Stimulated activated effector memory CD8-positive, alpha-beta T cell treated with anti-CD3 and anti-CD28 coated beads, Interleukin-12 subunit alpha, Interleukin-12 subunit beta, amount 100 ng/mL, for 72 hours (primary cell): ENCODE data around the gene ABHD12B.
A peak's percentile ranks its signal among the peaks of the same experiment; 100 is the strongest.
"Not testable (repeated sequence)": the region's sequence is repeated elsewhere in the genome, so short reads cannot be mapped to it uniquely, and the experiment has no call there.

ENCODE experiments used
- ATAC-seq: fragments of 150-1000 bp; cut with Tn5 transposase; 2 replicates; pipeline ENCODE4 v1.10.0; 2021
- DNase-seq, 2 donors: peaks; one replicate each; pipeline ENCODE4 v3.0.0; 2021 to 2022; ENCODE audit warnings: low spot score in 2 of 2
- H3K27ac Mint-ChIP-seq: one replicate; pipeline ENCODE4 v1.8.0; 2022; ENCODE audit warnings: mild to moderate bottlenecking, mixed read lengths
- H3K36me3 Mint-ChIP-seq: one replicate; pipeline ENCODE4 v1.8.0; 2022; ENCODE audit warnings: mild to moderate bottlenecking, mixed read lengths
- H3K4me1 Mint-ChIP-seq: one replicate; pipeline ENCODE4 v1.8.0; 2022; ENCODE audit warnings: mixed read lengths
- H3K4me3 Mint-ChIP-seq: one replicate; pipeline ENCODE4 v1.8.0; 2022; ENCODE audit warnings: mild to moderate bottlenecking, mixed read lengths
- H3K9me3 Mint-ChIP-seq: one replicate; pipeline ENCODE4 v1.8.0; 2022; ENCODE audit warnings: mixed read lengths

The ABHD12B gene

GRCh38 chr14:50860478-50861086, 11.3 kb upstream of the ABHD12B start:
- H3K36me3 Mint-ChIP-seq, result no peaks in the 10 kb centered on the region
- ATAC-seq, result peak; percentile 68
- H3K4me1 Mint-ChIP-seq, result no peaks in the 10 kb centered on the region
- DNase-seq, result peak; percentile 79 to 91
- peak overlapping the region; percentile 79 for H3K4me3 Mint-ChIP-seq
- H3K27ac Mint-ChIP-seq, result peak overlapping the region; percentile 58
- no peaks in the 10 kb centered on the region for H3K9me3 Mint-ChIP-seq

- Mint-ChIP-seq H3K36me3 (no peaks in the 10 kb centered on the region), H3K4me1 (no peaks in the 10 kb centered on the region), H3K9me3 (no peaks in the 10 kb centered on the region), H3K4me3 (no peak overlapping the region), H3K27ac (no peak overlapping the region)
- no peak for ATAC-seq
- no peak for DNase-seq
Observed at GRCh38 chr14:50862036-50862570, 9.8 kb upstream of the ABHD12B start.

- DNase-seq (no peak), ATAC-seq (no peak)
- no peaks in the 10 kb centered on the region for H3K36me3 Mint-ChIP-seq
- no peak overlapping the region for H3K27ac Mint-ChIP-seq
- no peaks in the 10 kb centered on the region for H3K9me3 Mint-ChIP-seq
- no peak overlapping the region for H3K4me3 Mint-ChIP-seq
- H3K4me1 Mint-ChIP-seq, result no peaks in the 10 kb centered on the region
Observed at GRCh38 chr14:50864237-50864636, 7.6 kb upstream of the ABHD12B start.

- Mint-ChIP-seq H3K4me1 (no peaks in the 10 kb centered on the region), H3K4me3 (no peak overlapping the region), H3K9me3 (no peaks in the 10 kb centered on the region), H3K27ac (no peak overlapping the region), H3K36me3 (no peaks in the 10 kb centered on the region)
- no peak for ATAC-seq
- no peak for DNase-seq
Observed at GRCh38 chr14:50864946-50865345, 6.9 kb upstream of the ABHD12B start.

- Mint-ChIP-seq H3K27ac (no peak overlapping the region), H3K4me3 (no peak overlapping the region), H3K9me3 (no peaks in the 10 kb centered on the region), H3K4me1 (peaks cover 2% of the 10 kb centered on the region), H3K36me3 (peaks cover 2% of the 10 kb centered on the region)
- no peak for DNase-seq
- no peak for ATAC-seq
Observed at GRCh38 chr14:50865391-50866076, 6.3 kb upstream of the ABHD12B start.

GRCh38 chr14:50871228-50871627, 625 bp upstream of the ABHD12B start:
- Mint-ChIP-seq H3K4me3 (peak overlapping the region; percentile 2), H3K4me1 (peaks cover 23% of the 10 kb centered on the region), H3K36me3 (peaks cover 6% of the 10 kb centered on the region), H3K9me3 (no peaks in the 10 kb centered on the region), H3K27ac (peak overlapping the region; percentile 17)
- ATAC-seq (no peak), DNase-seq (no peak)

- H3K36me3 Mint-ChIP-seq, result peaks cover 6% of the 10 kb centered on the region
- peaks cover 23% of the 10 kb centered on the region for H3K4me1 Mint-ChIP-seq
- DNase-seq, result no peak
- H3K9me3 Mint-ChIP-seq, result no peaks in the 10 kb centered on the region
- no peak overlapping the region for H3K4me3 Mint-ChIP-seq
- ATAC-seq, result no peak
- no peak overlapping the region for H3K27ac Mint-ChIP-seq
Observed at GRCh38 chr14:50874757-50875156, 2.9 kb downstream of the ABHD12B start.

- H3K4me3 Mint-ChIP-seq, result no peak overlapping the region
- H3K9me3 Mint-ChIP-seq, result no peaks in the 10 kb centered on the region
- ATAC-seq, result peak; percentile 99
- H3K27ac Mint-ChIP-seq, result no peak overlapping the region
- peak; percentile 15 to 73 for DNase-seq
- peaks cover 21% of the 10 kb centered on the region for H3K4me1 Mint-ChIP-seq
- H3K36me3 Mint-ChIP-seq, result peaks cover 4% of the 10 kb centered on the region
Observed at GRCh38 chr14:50875359-50876070, 3.7 kb downstream of the ABHD12B start.

GRCh38 chr14:50882932-50883826, 11.3 kb downstream of the ABHD12B start:
- no peak overlapping the region for H3K27ac Mint-ChIP-seq
- no peaks in the 10 kb centered on the region for H3K4me1 Mint-ChIP-seq
- no peak for ATAC-seq
- H3K4me3 Mint-ChIP-seq, result no peak overlapping the region
- H3K9me3 Mint-ChIP-seq, result no peaks in the 10 kb centered on the region
- no peaks in the 10 kb centered on the region for H3K36me3 Mint-ChIP-seq
- DNase-seq, result no peak

- no peak for DNase-seq
- Mint-ChIP-seq H3K4me3 (no peak overlapping the region), H3K27ac (no peak overlapping the region), H3K9me3 (no peaks in the 10 kb centered on the region), H3K4me1 (no peaks in the 10 kb centered on the region), H3K36me3 (no peaks in the 10 kb centered on the region)
- no peak for ATAC-seq
Observed at GRCh38 chr14:50883827-50884197, 12.0 kb downstream of the ABHD12B start.

- H3K9me3 Mint-ChIP-seq, result no peaks in the 10 kb centered on the region
- no peak overlapping the region for H3K27ac Mint-ChIP-seq
Observed at GRCh38 chr14:50887476-50887875, 15.6 kb downstream of the ABHD12B start.

GRCh38 chr14:50892255-50892654, 20.4 kb downstream of the ABHD12B start:
- no peak overlapping the region for H3K27ac Mint-ChIP-seq
- no peak for DNase-seq
- no peaks in the 10 kb centered on the region for H3K36me3 Mint-ChIP-seq
- no peak overlapping the region for H3K4me3 Mint-ChIP-seq
- no peaks in the 10 kb centered on the region for H3K9me3 Mint-ChIP-seq
- H3K4me1 Mint-ChIP-seq, result no peaks in the 10 kb centered on the region
- no peak for ATAC-seq

More at GRCh38 chr14:50887476-50887875, 15.6 kb downstream of the ABHD12B start:
- Mint-ChIP-seq H3K36me3 (no peaks in the 10 kb centered on the region), H3K4me1 (no peaks in the 10 kb centered on the region), H3K4me3 (no peak overlapping the region)
- ATAC-seq, result no peak
- DNase-seq, result no peak

- not testable (repeated sequence) for H3K36me3 Mint-ChIP-seq, H3K4me3 Mint-ChIP-seq, DNase-seq, H3K4me1 Mint-ChIP-seq, H3K27ac Mint-ChIP-seq, ATAC-seq, H3K9me3 Mint-ChIP-seq
Observed at GRCh38 chr14:50896421-50896820, 24.6 kb downstream of the ABHD12B start.

GRCh38 chr14:50897005-50897404, 25.2 kb downstream of the ABHD12B start:
- H3K4me1 Mint-ChIP-seq, ATAC-seq, H3K4me3 Mint-ChIP-seq, DNase-seq, H3K9me3 Mint-ChIP-seq, H3K36me3 Mint-ChIP-seq, H3K27ac Mint-ChIP-seq: not testable (repeated sequence)

GRCh38 chr14:50897658-50898175, 25.9 kb downstream of the ABHD12B start:
- Mint-ChIP-seq H3K4me1 (no peaks in the 10 kb centered on the region), H3K27ac (no peak overlapping the region), H3K9me3 (no peaks in the 10 kb centered on the region), H3K4me3 (no peak overlapping the region), H3K36me3 (no peaks in the 10 kb centered on the region)
- DNase-seq (no peak), ATAC-seq (no peak)
